RWPE2 (cell line): ENCODE results near the gene NEGR1.

ENCODE experiments used
- ATAC-seq: fragments of 200-7000 bp; cut with Tn5 transposase; 3 replicates; pipeline ENCODE4 v1.9.1; 2021; ENCODE audit warnings: low read depth
- DNase-seq: peaks from one replicate; pipeline ENCODE4 v3.0.0-alpha.2; 2020; ENCODE audit warnings: low spot score
- H3K27ac ChIP-seq: fragments of 450-650 bp; 2 replicates; pipeline ENCODE4 v1.5.1; 2017; ENCODE audit warnings: mild to moderate bottlenecking; ENCODE audit not compliant: poor library complexity, severe bottlenecking
- H3K27me3 ChIP-seq: fragments of 250-450 bp; sonication (Bioruptor Pico); 2 replicates; pipeline ENCODE4 v1.5.1; 2021; ENCODE audit warnings: mild to moderate bottlenecking, moderate library complexity; ENCODE audit not compliant: insufficient read depth, poor library complexity, severe bottlenecking
- H3K36me3 ChIP-seq: fragments of 250-450 bp; sonication (Bioruptor Pico); 2 replicates; pipeline ENCODE4 v1.5.1; 2020; ENCODE audit warnings: low read depth, mild to moderate bottlenecking, moderate library complexity
- H3K4me1 ChIP-seq: fragments of 250-450 bp; sonication (Bioruptor Pico); 2 replicates; pipeline ENCODE4 v1.5.1; 2021; ENCODE audit warnings: mild to moderate bottlenecking, moderate library complexity; ENCODE audit not compliant: insufficient read depth, poor library complexity, severe bottlenecking
- H3K4me3 ChIP-seq: fragments of 250-450 bp; sonication (Bioruptor Pico); 2 replicates; pipeline ENCODE4 v1.5.1; 2021; ENCODE audit warnings: mild to moderate bottlenecking, moderate library complexity; ENCODE audit not compliant: severe bottlenecking
- H3K9me3 ChIP-seq: fragments of 250-450 bp; sonication (Bioruptor Pico); 2 replicates; pipeline ENCODE4 v1.5.1; 2021; ENCODE audit warnings: mild to moderate bottlenecking, moderate library complexity; ENCODE audit not compliant: severe bottlenecking
- TF ChIP-seq, protein P1 (sequence below): fragments of 450-650 bp; IDR thresholded peaks from one replicate; pipeline ENCODE4 v1.5.1; 2017; ENCODE audit warnings: mild to moderate bottlenecking, moderate library complexity; ENCODE audit not compliant: poor library complexity, severe bottlenecking

The NEGR1 gene

DNA sequence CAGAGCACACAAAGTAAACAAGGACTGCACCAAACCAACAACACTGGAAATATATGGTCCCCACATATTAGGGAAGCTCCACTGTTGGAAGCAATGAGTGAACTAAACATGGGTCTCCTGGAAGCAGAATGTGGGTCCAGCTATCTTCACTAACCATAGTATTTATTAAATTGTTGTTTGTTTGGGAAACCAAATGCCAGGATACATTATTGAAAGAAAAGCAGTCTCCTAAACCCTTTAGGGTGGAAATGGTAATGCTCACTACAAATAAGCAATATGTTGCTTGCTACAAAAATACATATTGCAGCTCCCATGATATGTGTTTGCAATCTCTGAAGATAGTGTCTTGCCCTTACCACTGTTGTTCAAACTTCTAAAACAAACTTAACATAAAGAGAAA is 2.2 kb downstream of the NEGR1 start:
- TF ChIP-seq, protein P1, sequence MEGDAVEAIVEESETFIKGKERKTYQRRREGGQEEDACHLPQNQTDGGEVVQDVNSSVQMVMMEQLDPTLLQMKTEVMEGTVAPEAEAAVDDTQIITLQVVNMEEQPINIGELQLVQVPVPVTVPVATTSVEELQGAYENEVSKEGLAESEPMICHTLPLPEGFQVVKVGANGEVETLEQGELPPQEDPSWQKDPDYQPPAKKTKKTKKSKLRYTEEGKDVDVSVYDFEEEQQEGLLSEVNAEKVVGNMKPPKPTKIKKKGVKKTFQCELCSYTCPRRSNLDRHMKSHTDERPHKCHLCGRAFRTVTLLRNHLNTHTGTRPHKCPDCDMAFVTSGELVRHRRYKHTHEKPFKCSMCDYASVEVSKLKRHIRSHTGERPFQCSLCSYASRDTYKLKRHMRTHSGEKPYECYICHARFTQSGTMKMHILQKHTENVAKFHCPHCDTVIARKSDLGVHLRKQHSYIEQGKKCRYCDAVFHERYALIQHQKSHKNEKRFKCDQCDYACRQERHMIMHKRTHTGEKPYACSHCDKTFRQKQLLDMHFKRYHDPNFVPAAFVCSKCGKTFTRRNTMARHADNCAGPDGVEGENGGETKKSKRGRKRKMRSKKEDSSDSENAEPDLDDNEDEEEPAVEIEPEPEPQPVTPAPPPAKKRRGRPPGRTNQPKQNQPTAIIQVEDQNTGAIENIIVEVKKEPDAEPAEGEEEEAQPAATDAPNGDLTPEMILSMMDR: no peak
- H3K4me1 ChIP-seq: peaks cover 3% of the 10 kb centered on the region
- no peaks in the 10 kb centered on the region for H3K9me3 ChIP-seq
- no peak overlapping the region for H3K27ac ChIP-seq
- DNase-seq (no peak), ATAC-seq (no peak)
- no peak overlapping the region for H3K4me3 ChIP-seq
- no peaks in the 10 kb centered on the region for H3K27me3 ChIP-seq
- no peaks in the 10 kb centered on the region for H3K36me3 ChIP-seq

DNA sequence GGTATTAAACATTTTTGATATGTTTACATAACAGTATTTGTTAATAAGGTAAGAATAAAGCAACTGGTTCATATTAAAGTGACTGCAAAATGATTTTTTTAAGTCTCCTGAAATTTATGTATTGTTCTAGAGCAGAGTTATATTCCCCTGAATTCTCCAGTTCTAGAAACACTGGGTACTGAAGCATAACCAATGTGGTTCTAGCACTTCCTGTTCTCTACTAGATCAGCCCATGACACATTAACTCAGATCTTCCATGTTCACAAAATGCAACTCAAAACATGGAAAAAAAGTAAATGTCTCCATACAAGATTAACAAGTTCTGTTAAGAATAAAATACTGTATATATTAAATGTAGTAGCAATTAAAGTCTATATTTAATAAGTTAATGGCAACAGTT is 3.9 kb downstream of the NEGR1 start:
- no peaks in the 10 kb centered on the region for H3K27me3 ChIP-seq
- no peaks in the 10 kb centered on the region for H3K36me3 ChIP-seq
- no peak overlapping the region for H3K4me3 ChIP-seq
- H3K9me3 ChIP-seq: no peaks in the 10 kb centered on the region
- H3K4me1 ChIP-seq: no peaks in the 10 kb centered on the region
- no peak overlapping the region for H3K27ac ChIP-seq
- DNase-seq (no peak), ATAC-seq (no peak)
- TF ChIP-seq, protein P1: no peak

DNA sequence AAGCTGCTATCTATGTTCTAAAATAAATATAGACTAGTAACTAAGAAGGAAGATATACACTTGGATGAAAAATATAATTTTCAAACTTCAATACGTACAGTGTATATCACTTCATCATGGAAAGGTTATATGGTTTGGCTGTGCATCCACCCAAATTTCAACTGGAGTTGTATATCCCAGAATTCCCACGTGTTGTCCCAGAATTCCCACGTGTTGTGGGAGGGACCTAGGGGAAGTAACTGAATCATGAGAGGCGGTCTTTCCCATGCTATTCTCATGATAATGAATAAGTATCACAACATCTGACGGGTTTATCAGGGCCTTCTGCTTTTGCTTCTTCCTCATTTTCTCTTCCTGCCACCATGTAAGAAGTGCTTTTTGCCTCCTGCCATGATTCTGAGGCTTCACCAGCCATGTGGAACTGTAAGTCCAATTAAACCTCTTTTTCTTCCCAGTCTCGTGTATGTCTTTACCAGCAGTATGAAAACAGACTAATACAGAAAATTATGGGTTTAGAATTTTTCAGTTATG is 10.7 kb downstream of the NEGR1 start:
- ATAC-seq (no peak), DNase-seq (no peak)
- TF ChIP-seq, protein P1: no peak
- Histone ChIP-seq H3K27ac (no peak overlapping the region), H3K4me3 (no peak overlapping the region), H3K36me3 (no peaks in the 10 kb centered on the region), H3K4me1 (no peaks in the 10 kb centered on the region), H3K9me3 (no peaks in the 10 kb centered on the region), H3K27me3 (no peaks in the 10 kb centered on the region)

DNA sequence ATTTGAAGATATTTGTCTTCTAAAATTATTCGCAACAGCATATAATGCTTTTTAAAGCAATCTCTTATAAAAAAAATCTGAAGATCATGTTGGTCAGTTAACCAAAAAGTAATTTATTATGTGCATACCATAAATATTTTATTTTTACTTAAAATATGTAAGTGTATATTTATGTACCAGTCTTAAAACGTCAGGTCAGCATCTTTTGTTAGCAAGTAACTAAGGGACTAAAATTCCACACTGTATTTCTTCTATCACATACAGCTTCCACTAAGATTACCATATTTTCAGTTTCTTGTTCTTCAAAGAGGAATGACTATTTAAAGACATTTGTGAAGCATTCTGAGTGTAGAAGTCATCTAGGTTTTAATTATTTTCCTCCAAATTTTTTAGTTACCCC is 19.6 kb downstream of the NEGR1 start:
- Histone ChIP-seq H3K27me3 (no peaks in the 10 kb centered on the region), H3K36me3 (no peaks in the 10 kb centered on the region), H3K9me3 (no peaks in the 10 kb centered on the region), H3K27ac (no peak overlapping the region), H3K4me1 (no peaks in the 10 kb centered on the region), H3K4me3 (no peak overlapping the region)
- TF ChIP-seq, protein P1: no peak
- ATAC-seq (no peak), DNase-seq (no peak)

DNA sequence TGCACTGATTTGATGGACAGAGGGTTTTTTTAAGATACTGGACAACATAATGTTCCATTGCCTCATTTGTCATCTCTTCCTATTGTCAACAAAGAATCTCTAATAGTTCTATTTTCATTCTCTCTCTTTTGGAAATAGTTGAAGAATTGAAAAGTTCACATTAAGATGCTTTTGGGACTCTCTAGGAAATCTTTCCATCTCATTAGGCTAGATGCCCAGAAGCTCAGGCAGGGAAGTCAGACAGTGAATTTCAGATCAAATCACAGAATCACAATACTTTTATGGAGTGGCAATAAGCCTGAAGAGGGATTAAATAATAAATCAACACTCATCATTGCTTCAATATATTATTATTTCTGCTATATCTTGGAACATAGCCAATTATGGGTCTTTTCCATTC is 29.2 kb downstream of the NEGR1 start:
- no peak overlapping the region for H3K27ac ChIP-seq
- DNase-seq: no peak
- peaks cover 2% of the 10 kb centered on the region for H3K27me3 ChIP-seq
- no peak overlapping the region for H3K4me3 ChIP-seq
- ATAC-seq: no peak
- H3K9me3 ChIP-seq: no peaks in the 10 kb centered on the region
- H3K36me3 ChIP-seq: no peaks in the 10 kb centered on the region
- H3K4me1 ChIP-seq: no peaks in the 10 kb centered on the region
- TF ChIP-seq, protein P1: no peak
